ENCODE results near the gene TMED1. TPM values are rescaled to one million over a fixed set of nuclear protein-coding genes. Genes with fewer than 3 reads are reported as not detected.

Gene TMED1
- total RNA-seq, 1 experiment from 2014 or later, result 21.3 TPM

DNA sequence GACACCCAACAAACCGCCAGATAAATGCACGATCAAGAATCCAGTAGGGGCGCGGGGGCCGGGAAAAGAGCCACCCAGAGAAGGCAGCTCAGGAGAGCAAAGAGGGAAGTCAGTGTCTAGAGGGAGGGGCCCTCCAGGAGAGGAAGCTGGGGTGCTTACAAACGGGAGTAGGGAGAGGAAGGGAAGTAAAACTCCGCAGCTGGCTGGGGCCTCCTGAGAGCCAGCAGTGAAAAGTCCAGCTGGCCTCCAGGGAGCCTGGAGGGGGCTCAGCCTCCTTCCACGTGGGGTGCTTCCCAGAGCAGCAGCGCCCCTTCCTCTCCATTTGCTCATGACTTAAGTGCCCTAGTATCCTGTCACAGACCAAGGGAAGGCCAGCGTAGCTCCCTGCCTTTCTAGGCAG is 51.8 kb downstream of the TMED1 start:
- Histone ChIP-seq H3K79me2 (ENCODE audit: low read depth) (no peaks in the 10 kb centered on the region), H3K4me2 (no peak overlapping the region), H4K20me1 (ENCODE audit: insufficient read depth) (no peaks in the 10 kb centered on the region), H3K4me3 (no peak overlapping the region), H3K27ac (no peak overlapping the region), H3K9me3 (ENCODE audit: insufficient read depth, low read depth) (no peaks in the 10 kb centered on the region), H3F3A (ENCODE audit: insufficient read depth, low read depth) (no peaks in the 10 kb centered on the region), H3K9me2 (ENCODE audit: insufficient read depth) (no peaks in the 10 kb centered on the region), H3K27me3 (ENCODE audit: insufficient read depth, low read depth) (no peaks in the 10 kb centered on the region), H3K4me1 (replicated peaks; ENCODE audit: insufficient read depth) (no peaks in the 10 kb centered on the region), H3K36me3 (ENCODE audit: low read depth) (peaks cover 37% of the 10 kb centered on the region), H2AFZ (no peak overlapping the region)
- TF ChIP-seq CTCF (conservative IDR thresholded peaks at IDR 0.05) (no peak), EZH2 (IDR thresholded peaks at IDR 0.05; ENCODE audit: low read depth) (no peak)
- ChIA-PET CTCF (no interaction called here), POLR2A (ENCODE audit: unreplicated experiment) (no interaction called here)
- DNase-seq, result no peak
- intact Hi-C loops (cut with micrococcal nuclease; ENCODE audit: unreplicated experiment), result no loop called here
- BruUV-seq (replicated peaks), result no TSS peak

GRCh38 chr19:10782795-10783194 is 53.2 kb downstream of the TMED1 start:
- H3K9me2 ChIP-seq (ENCODE audit: insufficient read depth), result no peaks in the 10 kb centered on the region
- no peaks in the 10 kb centered on the region for H3K4me1 ChIP-seq (replicated peaks; ENCODE audit: insufficient read depth)
- no peak overlapping the region for H2AFZ ChIP-seq
- CTCF ChIA-PET, result no interaction called here
- H3K79me2 ChIP-seq (ENCODE audit: low read depth), result no peaks in the 10 kb centered on the region
- no peak for TF ChIP-seq EZH2 (IDR thresholded peaks at IDR 0.05; ENCODE audit: low read depth)
- no peak for TF ChIP-seq CTCF (conservative IDR thresholded peaks at IDR 0.05)
- no peak for DNase-seq
- H3K27me3 ChIP-seq (ENCODE audit: insufficient read depth, low read depth), result no peaks in the 10 kb centered on the region
- no peaks in the 10 kb centered on the region for H4K20me1 ChIP-seq (ENCODE audit: insufficient read depth)
- H3K4me2 ChIP-seq, result no peak overlapping the region
- no peaks in the 10 kb centered on the region for H3K9me3 ChIP-seq (ENCODE audit: insufficient read depth, low read depth)
- no peak overlapping the region for H3K4me3 ChIP-seq
- H3K27ac ChIP-seq, result no peak overlapping the region
- POLR2A ChIA-PET (ENCODE audit: unreplicated experiment), result no interaction called here
- BruUV-seq (replicated peaks), result no TSS peak
- H3F3A ChIP-seq (ENCODE audit: insufficient read depth, low read depth), result no peaks in the 10 kb centered on the region
- H3K36me3 ChIP-seq (ENCODE audit: low read depth), result peaks cover 24% of the 10 kb centered on the region
- intact Hi-C loops (cut with micrococcal nuclease; ENCODE audit: unreplicated experiment), result no loop called here

Small RNAs within 50 kb of the gene (microRNA-seq; reads per million reads assigned to microRNA genes)
- gene MIR199A1 (ENCODE audit: borderline number of aligned reads, borderline replicate concordance) (not detected), gene MIR6793 (ENCODE audit: borderline number of aligned reads, borderline replicate concordance) (2.7 reads per million)

Other genes with a start within 250 kb of the TMED1 start
- gene AP1M2, start 248.9 kb downstream of the TMED1 start, total RNA-seq (2021), result 94.5 and 126 TPM in 2 replicates
- 205 and 239 TPM in 2 replicates for gene SLC44A2, start 210.7 kb downstream of the TMED1 start, total RNA-seq (2021)
- gene ILF3, start 181.9 kb downstream of the TMED1 start, total RNA-seq (2021), result 242 and 326 TPM in 2 replicates
- 31.9 and 41.0 TPM in 2 replicates for gene QTRT1, start 134.8 kb downstream of the TMED1 start, total RNA-seq (2021)
- gene DNM2, start 118.1 kb downstream of the TMED1 start, total RNA-seq (2021), result 169 and 188 TPM in 2 replicates
- 0.59 and 1.4 TPM in 2 replicates for gene C19orf38, start 12.2 kb upstream of the TMED1 start, total RNA-seq (2021)
- gene CARM1, start 35.3 kb upstream of the TMED1 start, total RNA-seq (2021), result 56.0 and 63.7 TPM in 2 replicates
- gene YIPF2, start 92.4 kb upstream of the TMED1 start, total RNA-seq (2021), result 60.2 and 79.8 TPM in 2 replicates
- 22.4 and 26.2 TPM in 2 replicates for gene TIMM29, start 92.6 kb upstream of the TMED1 start, total RNA-seq (2021)
- gene SMARCA4, start 124.8 kb upstream of the TMED1 start, total RNA-seq (2021), result 128 and 136 TPM in 2 replicates